ENCODE results near the gene TOR1AIP1.

TOR1AIP1 gene

GRCh38 chr1:179881642-179882252 is 338 bp upstream of the TOR1AIP1 start:
- DNase-seq = no peak

GRCh38 chr1:179883040-179883744 is 1.1 kb downstream of the TOR1AIP1 start:
- DNase-seq = no peak

- DNase-seq = peak; percentile 63
Measured at GRCh38 chr1:179883745-179884138, 1.7 kb downstream of the TOR1AIP1 start.

- DNase-seq = no peak
Measured at GRCh38 chr1:179888071-179888470, 6.0 kb downstream of the TOR1AIP1 start.

GRCh38 chr1:179889589-179889988 is 7.5 kb downstream of the TOR1AIP1 start:
- no peak for DNase-seq

DNA sequence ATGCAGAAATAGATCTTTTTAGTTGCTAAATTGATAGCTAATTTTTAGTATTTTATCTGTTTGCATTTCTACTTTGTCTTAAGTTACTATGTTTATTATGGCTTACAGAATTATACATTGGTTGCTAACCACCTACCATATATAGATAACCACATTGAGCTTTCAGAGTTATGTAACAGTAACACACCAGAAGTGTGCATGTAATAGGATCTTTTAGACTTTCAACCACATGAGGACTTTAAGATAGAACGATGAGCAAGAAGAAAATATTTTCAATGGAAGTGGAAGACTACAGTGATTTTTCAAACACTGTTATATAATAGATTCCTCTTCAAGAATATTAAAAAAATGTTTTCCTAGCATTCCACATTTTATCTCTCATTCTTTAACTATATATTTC is 28.8 kb downstream of the TOR1AIP1 start:
- DNase-seq = no peak

GRCh38 chr1:179911812-179912211 is 29.7 kb downstream of the TOR1AIP1 start:
- no peak for DNase-seq

DNA sequence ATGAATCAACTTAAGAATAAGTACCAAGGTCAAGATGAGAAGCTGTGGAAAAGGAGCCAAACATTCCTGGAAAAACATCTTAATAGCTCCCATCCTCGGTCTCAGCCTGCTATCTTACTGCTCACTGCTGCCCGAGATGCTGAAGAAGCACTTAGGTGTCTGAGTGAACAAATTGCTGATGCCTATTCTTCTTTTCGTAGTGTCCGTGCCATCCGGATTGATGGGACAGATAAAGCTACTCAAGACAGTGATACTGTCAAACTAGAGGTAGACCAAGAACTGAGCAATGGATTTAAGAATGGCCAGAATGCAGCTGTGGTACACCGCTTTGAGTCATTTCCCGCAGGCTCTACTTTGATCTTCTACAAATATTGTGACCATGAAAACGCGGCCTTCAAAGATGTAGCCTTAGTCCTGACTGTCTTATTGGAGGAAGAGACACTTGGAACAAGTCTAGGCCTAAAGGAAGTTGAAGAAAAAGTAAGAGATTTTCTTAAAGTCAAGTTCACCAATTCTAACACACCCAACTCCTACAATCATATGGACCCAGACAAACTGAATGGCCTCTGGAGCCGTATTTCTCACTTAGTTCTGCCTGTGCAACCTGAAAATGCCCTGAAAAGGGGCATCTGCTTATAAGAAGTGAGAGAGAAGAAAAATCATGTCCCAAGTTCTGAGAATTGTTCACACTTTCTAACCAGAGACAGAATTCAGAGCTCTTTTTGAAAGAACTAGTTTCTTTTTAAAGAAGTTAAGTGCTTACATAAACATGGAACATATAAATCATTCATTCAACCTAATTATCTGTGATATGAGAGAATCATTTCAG is 35.7 kb downstream of the TOR1AIP1 start:
- no peak for DNase-seq

- DNase-seq = no peak
Measured at GRCh38 chr1:179921472-179921871, 39.4 kb downstream of the TOR1AIP1 start.

- DNase-seq = no peak
Measured at GRCh38 chr1:179921981-179922872, 40.1 kb downstream of the TOR1AIP1 start.

DNA sequence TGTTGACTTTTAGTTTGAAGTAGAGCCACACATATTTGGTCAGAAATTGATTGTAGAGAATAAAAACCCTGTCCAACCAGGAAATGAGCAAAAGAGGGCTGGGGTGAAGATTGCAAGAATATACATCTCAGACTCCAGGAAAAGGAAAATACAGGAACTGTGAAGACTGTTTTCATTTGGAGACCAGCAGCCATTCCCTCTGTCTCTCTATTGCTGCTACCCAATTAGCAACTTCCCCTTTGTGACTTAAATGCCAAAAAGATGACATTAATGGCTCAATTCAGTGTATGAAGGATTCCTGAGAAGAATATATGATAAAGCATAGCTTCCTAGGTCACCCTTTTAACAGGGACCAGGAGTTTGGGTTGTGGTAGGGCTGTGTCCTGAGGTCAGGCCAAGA is 40.9 kb downstream of the TOR1AIP1 start:
- no peak for DNase-seq

DNA sequence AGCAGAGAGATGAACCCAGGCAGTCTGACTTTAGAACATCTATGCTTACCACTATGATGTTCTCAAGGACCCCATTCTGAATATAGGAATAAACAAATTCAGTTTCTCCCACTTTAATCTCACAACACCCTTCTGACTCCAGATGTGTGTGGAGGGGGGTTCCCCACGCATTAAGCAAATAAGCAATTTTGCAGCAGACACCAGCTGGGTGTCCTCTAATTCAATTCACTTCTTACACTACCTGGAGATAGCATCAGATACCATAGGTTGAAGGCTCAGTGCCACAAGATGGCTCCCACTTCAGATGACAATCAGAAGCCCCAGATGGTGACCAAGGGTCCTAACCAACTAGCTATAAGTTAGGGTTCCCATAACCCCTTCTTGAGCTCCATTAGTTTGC is 42.2 kb downstream of the TOR1AIP1 start:
- no peak for DNase-seq

- no peak for DNase-seq
Measured at GRCh38 chr1:179925302-179925701, 43.2 kb downstream of the TOR1AIP1 start.

DNA sequence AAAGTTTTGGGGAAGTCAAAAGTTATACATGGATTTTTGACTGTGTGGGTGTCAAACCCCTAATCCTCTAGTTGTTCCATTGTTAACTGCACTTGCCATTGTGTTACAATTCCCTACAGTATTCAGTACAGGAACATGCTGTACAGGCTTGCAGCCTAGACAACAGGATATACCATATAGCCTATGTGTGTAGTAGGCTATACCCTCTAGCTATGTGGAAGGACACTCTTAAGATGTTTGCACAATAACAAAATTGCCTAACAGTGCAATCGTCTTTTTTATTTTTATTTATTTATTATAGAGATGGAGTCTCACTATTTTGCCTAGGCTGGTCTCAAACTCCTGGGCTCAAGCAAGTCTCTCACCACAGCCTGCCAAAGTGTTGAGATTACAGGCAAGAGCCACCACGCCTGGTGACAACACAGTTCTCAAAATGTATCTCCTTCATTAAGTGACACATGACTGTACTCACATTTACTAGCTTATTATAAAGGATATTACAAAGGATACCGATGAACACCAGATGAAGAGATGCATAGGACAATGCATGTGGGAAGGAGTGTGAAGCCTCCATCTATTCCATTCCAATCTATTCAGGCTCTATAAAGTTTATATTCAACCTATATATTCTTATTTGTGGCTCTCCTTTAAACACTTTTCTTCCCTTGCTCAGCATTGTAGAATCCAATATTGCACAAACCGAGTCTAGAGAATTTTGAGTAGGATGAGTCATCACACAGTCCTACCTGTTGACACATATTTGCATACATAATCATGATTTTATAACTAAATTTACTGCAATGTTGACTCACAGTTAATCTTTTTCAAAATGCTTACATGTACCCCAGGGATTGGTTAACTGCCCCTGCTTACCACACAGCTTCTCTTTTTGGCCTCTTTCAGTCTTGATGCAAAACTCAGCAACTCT is 44.1 kb downstream of the TOR1AIP1 start:
- DNase-seq = no peak

DNA sequence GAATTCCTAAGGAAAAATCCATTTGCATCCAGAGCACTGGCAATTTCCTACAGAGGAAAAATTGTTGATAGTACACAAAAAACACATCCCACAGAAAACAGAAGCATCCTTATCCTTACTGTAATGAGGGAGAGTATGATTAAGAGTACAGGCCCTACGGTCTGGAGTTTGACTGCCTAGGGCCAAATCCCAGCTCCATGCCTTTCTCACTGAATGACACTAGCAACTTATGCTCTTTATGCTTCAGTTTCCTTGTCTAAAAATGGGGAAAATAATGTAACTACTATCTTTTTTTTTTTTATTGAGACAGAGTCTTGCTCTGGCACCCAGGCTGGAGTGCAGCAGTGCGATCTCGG is 44.7 kb downstream of the TOR1AIP1 start:
- no peak for DNase-seq

DNA sequence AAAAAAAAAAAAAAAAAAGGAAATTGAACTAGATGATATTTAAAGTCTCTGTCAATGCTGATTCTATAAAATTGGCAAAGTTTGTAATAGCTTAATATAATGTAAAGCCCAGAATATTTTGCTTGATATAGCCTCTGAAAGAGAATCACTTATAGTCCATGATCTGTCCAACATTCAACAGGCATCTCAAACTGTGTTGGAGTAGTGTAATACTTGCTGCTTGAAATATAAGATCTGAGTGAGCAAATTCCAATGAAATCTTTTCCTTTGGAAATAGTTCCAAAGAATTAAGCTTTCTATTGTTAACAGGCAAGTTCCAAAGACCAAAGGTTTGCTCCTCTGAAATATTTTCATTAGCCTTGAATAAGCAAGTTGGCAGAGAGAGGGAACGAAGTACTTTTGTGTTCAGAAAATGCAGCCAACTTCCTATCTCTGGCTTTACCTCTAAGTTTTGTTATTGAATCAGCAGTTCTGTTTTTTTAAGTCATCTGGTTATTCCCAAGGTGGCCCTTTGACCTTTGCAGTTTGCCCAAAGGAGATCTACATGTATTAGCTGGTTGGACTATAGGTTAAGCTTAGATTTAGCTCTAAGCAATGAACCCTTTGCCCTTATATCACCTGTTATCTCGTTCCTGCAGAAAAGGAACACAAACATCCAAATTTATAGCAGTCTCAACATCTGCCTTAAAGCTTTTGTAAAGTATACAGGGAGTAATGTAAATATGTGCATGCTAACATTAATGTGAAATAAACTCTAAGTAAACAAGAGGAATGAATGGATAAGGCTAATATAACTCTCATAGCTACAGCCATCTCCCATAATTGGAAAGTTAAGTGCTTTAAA is 48.1 kb downstream of the TOR1AIP1 start:
- no peak for DNase-seq

DNA sequence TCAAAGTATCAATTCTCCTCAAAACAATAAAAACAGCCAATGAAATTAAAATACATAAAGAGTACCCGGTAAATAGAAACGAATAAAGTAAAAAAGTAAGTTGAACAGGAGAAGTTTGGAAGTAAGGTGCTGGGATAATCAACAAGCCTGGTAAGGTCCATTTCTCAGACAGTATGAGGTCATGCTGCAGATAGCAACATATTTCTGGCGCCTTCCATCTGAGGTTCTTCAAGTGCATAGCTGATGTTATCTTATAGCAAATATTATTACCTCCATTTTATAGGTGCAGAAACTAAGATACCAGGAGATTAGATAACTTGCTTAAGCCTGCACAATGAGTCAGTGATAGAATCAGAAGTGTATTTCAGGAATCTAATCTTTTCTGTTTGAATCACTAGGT is 48.8 kb downstream of the TOR1AIP1 start:
- no peak for DNase-seq

DNA sequence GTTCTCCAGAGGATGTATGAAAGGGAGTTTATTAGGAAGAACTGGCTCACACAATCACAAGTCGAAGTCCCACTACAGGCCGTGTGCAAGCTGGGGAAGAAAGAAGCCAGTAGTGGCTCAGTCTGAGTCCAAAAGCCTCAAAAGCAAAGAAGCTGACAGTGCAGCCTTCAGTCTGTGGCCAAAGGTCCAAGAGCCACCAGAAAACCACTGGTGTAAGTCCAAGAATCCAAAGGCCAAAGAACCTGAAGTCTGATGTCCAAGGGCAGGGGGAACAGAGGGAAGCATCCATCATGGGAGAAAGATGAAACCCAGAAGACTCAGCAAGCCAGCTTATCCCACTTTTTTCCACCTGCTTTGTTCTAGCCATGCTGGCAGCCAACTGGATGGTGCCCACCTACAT is 51.1 kb downstream of the TOR1AIP1 start:
- DNase-seq = no peak

DNA sequence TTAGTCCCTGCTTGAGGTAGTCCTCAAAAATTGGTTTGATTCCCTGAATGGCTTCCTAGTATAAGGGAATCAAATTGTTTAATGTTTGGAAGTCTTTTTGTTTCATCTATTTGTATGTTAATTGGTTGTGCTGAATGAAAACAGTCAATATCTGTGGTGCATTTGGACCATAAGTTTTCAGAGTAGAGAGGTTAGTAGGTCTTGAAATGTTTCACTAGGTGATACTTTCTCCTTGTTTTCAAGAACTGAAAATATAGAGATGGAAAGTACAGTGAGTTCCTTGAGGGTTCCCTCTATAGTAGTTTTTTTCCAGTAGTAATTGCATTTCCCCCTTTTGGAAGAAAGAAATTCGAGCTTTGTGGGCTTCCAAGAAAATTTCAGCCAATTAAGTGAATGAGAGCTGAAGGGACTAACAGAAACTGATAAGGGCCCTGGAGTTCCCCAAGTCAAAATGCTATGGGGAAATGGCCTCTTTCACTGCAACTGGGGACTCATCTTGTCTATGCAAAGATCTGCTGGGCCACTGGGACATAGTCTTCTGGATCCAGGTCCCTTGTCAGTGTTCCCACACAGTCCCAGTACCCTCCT is 53.9 kb downstream of the TOR1AIP1 start:
- DNase-seq = no peak

DNA sequence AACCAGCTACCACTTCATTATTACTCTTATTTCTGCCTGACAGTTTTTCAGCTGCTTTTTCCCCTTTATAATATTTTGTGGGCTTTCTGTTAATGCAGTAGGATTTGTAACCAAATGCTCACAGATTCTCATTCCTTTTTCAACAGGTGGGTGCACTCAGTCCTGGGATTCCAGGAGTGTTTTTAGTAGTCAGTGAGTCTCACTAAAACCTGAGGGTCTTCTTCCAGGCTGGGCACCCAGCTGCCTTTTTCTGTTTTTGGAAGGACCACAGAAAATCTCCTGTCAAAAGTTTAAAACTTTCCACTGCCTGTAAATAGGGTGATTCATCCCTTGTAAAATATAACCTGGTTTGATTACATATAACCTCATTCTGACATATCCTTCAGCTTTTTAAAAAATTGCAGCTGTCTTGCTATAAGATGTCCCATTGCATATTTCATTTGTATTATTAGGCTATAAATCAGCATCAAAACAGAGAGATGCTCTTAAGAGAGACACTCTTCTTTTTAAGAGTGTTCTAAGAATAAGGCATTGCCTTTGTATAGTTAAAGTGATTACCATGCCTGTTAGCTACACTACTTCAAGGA is 55.7 kb downstream of the TOR1AIP1 start:
- DNase-seq = no peak

Data from activated naive CD4-positive, alpha-beta T cell treated with anti-CD3 and anti-CD28 coated beads, Interleukin-2, amount 50 U/mL, for 16 hours (primary cell).